Endothelial cell of umbilical vein (primary cell): ENCODE results near the gene RELN. TPM values are rescaled to one million over a fixed set of nuclear protein-coding genes. Genes with fewer than 3 reads are reported as not detected.
"Not testable (repeated sequence)": the region's sequence is repeated elsewhere in the genome, so short reads cannot be mapped to it uniquely, and the experiment has no call there.

ENCODE experiments used
- BruUV-seq: library from RNA; stranded (reverse); fragments of 400-500 nt; replicated peaks from 2 replicates; lab custom pipeline; 2021; lab: Mats Ljungman, UMichigan
- CTCF ChIA-PET: fragments of 300-600, 350-600 bp; sonication (Branson Sonifier 250); formaldehyde crosslinking; loops from one replicate; lab custom pipeline; 2021; ENCODE audit warnings: antibody characterized with exemption, inconsistent platforms; lab: Charles Lee
- POLR2A ChIA-PET: fragments of 300-600, 350-600 bp; sonication (Branson Sonifier 250); formaldehyde crosslinking; loops from one replicate; lab custom pipeline; 2021; ENCODE audit warnings: antibody characterized with exemption, inconsistent platforms; lab: Charles Lee
- DNase-seq: peaks from one replicate; pipeline ENCODE4 v3.0.0-alpha.2; 2011; ENCODE audit warnings: low read depth, low spot score
- FAIRE-seq: peaks from 2 replicates; lab custom pipeline; 2011; peaks lifted over from hg19 to GRCh38; lab: Jason Lieb, UNC
- H2AFZ ChIP-seq: 2 replicates; pipeline ENCODE4 v1.6.0; 2012; ENCODE audit warnings: low read depth, low read length, control low read depth, inconsistent platforms
- H3K27ac ChIP-seq: 2 replicates; pipeline ENCODE4 v1.5.1; 2011; ENCODE audit warnings: low read depth, mild to moderate bottlenecking, control low read depth, low read length, moderate library complexity; ENCODE audit not compliant: insufficient read depth
- H3K27me3 ChIP-seq, 2 experiments: 2 replicates each; pipeline versions ENCODE4 v1.6.0 to v1.6.1; 2011; ENCODE audit warnings: low read length in 2 of 2, mixed read lengths in 1 of 2; ENCODE audit not compliant: control insufficient read depth in 2 of 2, insufficient read depth in 2 of 2
- H3K36me3 ChIP-seq, 2 experiments: 2 replicates in 1 of 2; 3 replicates in 1 of 2; pipeline ENCODE4 v1.5.1; 2011; ENCODE audit warnings: low read length in 2 of 2, mild to moderate bottlenecking in 1 of 2, moderate library complexity in 1 of 2; ENCODE audit not compliant: control insufficient read depth in 2 of 2, insufficient read depth in 2 of 2; ENCODE audit errors: extremely low read depth in 1 of 2
- H3K4me1 ChIP-seq: 3 replicates; pipeline ENCODE4 v1.5.1; 2011; ENCODE audit warnings: mild to moderate bottlenecking, low read length; ENCODE audit not compliant: control insufficient read depth, insufficient read depth; ENCODE audit errors: extremely low read depth
- H3K4me2 ChIP-seq: 2 replicates; pipeline ENCODE4 v1.6.1; 2011; ENCODE audit warnings: low read length, control low read depth, mixed read lengths; ENCODE audit not compliant: insufficient read depth
- H3K4me3 ChIP-seq, 3 experiments: fragments of 200-600 bp in 1 of 3; sonication (generic), shearing (Covaris generic) in 1 of 3; replicated peaks in 1 of 3; 2 replicates each; pipeline ENCODE4 v1.5.1; 2011 to 2016; ENCODE audit warnings: control low read depth in 3 of 3, low read length in 3 of 3, mild to moderate bottlenecking in 2 of 3, inconsistent platforms in 1 of 3, low read depth in 1 of 3, moderate library complexity in 1 of 3; ENCODE audit not compliant: insufficient read depth in 1 of 3
- H3K79me2 ChIP-seq: 2 replicates; pipeline ENCODE4 v1.6.0; 2012; ENCODE audit warnings: low read length, inconsistent platforms; ENCODE audit not compliant: control insufficient read depth, insufficient read depth
- H3K9ac ChIP-seq: replicated peaks from 2 replicates; pipeline ENCODE3; 2011; ENCODE audit warnings: low read length, control low read depth; ENCODE audit not compliant: insufficient read depth; ENCODE audit errors: extremely low read depth
- H3K9me1 ChIP-seq: replicated peaks from 3 replicates; pipeline ENCODE4 v1.6.0; 2011; ENCODE audit warnings: mild to moderate bottlenecking, low read length; ENCODE audit not compliant: control insufficient read depth, insufficient read depth; ENCODE audit errors: extremely low read depth
- H3K9me3 ChIP-seq: replicated peaks from 2 replicates; pipeline ENCODE4 v1.5.1; 2012; ENCODE audit warnings: low read length, inconsistent platforms; ENCODE audit not compliant: control insufficient read depth, insufficient read depth
- H4K20me1 ChIP-seq: replicated peaks from 2 replicates; pipeline ENCODE3; 2011; ENCODE audit warnings: mild to moderate bottlenecking, low read length; ENCODE audit not compliant: control insufficient read depth, insufficient read depth; ENCODE audit errors: extremely low read depth
- CTCF ChIP-seq, 2 donors: IDR thresholded peaks; 1 replicate in 1 of 2; 2 replicates in 1 of 2; pipeline ENCODE4 v1.5.1; 2011; ENCODE audit warnings: low read length in 2 of 2, mild to moderate bottlenecking in 2 of 2, moderate library complexity in 2 of 2, control low read depth in 1 of 2, inconsistent platforms in 1 of 2, low read depth in 1 of 2; ENCODE audit not compliant: insufficient read depth in 1 of 2; ENCODE audit errors: extremely low read depth in 1 of 2
- POLR2AphosphoS5 ChIP-seq: IDR thresholded peaks from 2 replicates; pipeline ENCODE4 v1.6.1; 2012; ENCODE audit warnings: low read depth, mild to moderate bottlenecking, control low read depth, low read length, moderate library complexity; ENCODE audit not compliant: insufficient read depth
- dilution Hi-C: fragments of 300-500 bp; cut with MboI; formaldehyde crosslinking; loops from one replicate; pipeline ENCODE4 v1.15.0; 2019; ENCODE audit warnings: low sequenced_read_pairs; ENCODE audit not compliant: extremely low pct_ligation_motif_present
- intact Hi-C: fragments of 100-400 bp; cut with micrococcal nuclease; formaldehyde crosslinking; loops from one replicate; pipeline ENCODE4 v1.10.0; 2022
- polyA plus RNA-seq, 4 experiments: library from polyadenylated mRNA; depleted of rRNA in 3 of 4; stranded (reverse) in 3 of 4; unstranded in 1 of 4; fragments of >200 nt; gene quantifications; 2 replicates each; pipeline versions ENCODE4 v1.2.1 to v1.2.3, GENCODE V29; 2011 to 2012; ENCODE audit warnings: missing spikeins in 1 of 4
- total RNA-seq: library from RNA; stranded (reverse); gene quantifications from 2 replicates; pipeline ENCODE4 v1.2.3, GENCODE V29; 2021

The RELN gene
- total and polyA plus RNA-seq, 2 donors (not counting 3 experiments of a cell fraction or from before 2014, with no cell fraction given): 0.15 to 0.22 TPM

GRCh38 chr7:103821092-103821491, 168.4 kb downstream of the RELN start:
- dilution Hi-C loops (no loop called here), intact Hi-C loops (no loop called here)
- no peak overlapping the region for H3K4me2 ChIP-seq
- no peak for DNase-seq
- ChIA-PET POLR2A (no interaction called here), CTCF (no interaction called here)
- H3K9me1 ChIP-seq: no peaks in the 10 kb centered on the region
- peaks cover 2 to 3% of the 10 kb centered on the region in 2 experiments for H3K27me3 ChIP-seq
- H3K27ac ChIP-seq: no peak overlapping the region
- no peak for FAIRE-seq
- BruUV-seq: no TSS peak
- H3K9ac ChIP-seq: no peak overlapping the region
- no peak for TF ChIP-seq CTCF (IDR thresholded peaks at IDR 0.05; ENCODE audit: extremely low read depth in 1 of 2, insufficient read depth in 1 of 2, low read depth in 1 of 2, low read length in 2 of 2)
- TF ChIP-seq POLR2AphosphoS5: no peak
- H2AFZ ChIP-seq: no peak overlapping the region
- H3K4me1 ChIP-seq: no peaks in the 10 kb centered on the region
- no peaks in the 10 kb centered on the region for H4K20me1 ChIP-seq
- no peaks in the 10 kb centered on the region for H3K36me3 ChIP-seq
- no peak overlapping the region for H3K4me3 ChIP-seq
- no peaks in the 10 kb centered on the region for H3K79me2 ChIP-seq
- H3K9me3 ChIP-seq: no peaks in the 10 kb centered on the region

- FAIRE-seq, H3K36me3 ChIP-seq, H3K4me3 ChIP-seq, H3K27me3 ChIP-seq, intact Hi-C loops, H3K79me2 ChIP-seq, H2AFZ ChIP-seq, H3K4me1 ChIP-seq, H3K4me2 ChIP-seq, H3K9me3 ChIP-seq, POLR2A ChIA-PET, H3K9me1 ChIP-seq, H3K9ac ChIP-seq, DNase-seq, H4K20me1 ChIP-seq, BruUV-seq, dilution Hi-C loops, H3K27ac ChIP-seq: not testable (repeated sequence)
- CTCF ChIA-PET: interaction anchor here (1.6 kb wide), 1 partner anchor 81 kb away, joined by 3 read pairs; no protein-coding TSS in a partner anchor
Measured at GRCh38 chr7:103815972-103816371, 173.5 kb downstream of the RELN start.
